Liver (tissue), 9 donors: ENCODE results near the gene PDGFB. TPM values are rescaled to one million over a fixed set of nuclear protein-coding genes. Genes with fewer than 3 reads are reported as not detected.

Experiments used
- DNase-seq: peaks from one replicate; pipeline ENCODE4 v3.0.0-alpha.2; 2017; ENCODE audit warnings: low spot score
- H3K27ac ChIP-seq, 2 donors: one replicate each; pipeline ENCODE4 v1.7.0; 2013; ENCODE audit warnings: inconsistent platforms in 2 of 2, low read length in 2 of 2, control low read depth in 1 of 2, low read depth in 1 of 2, mild to moderate bottlenecking in 1 of 2
- H3K27me3 ChIP-seq, 4 donors: one replicate each; pipeline versions ENCODE4 v1.6.1 to v1.7.0; 2013; ENCODE audit warnings: low read length in 3 of 4, inconsistent platforms in 1 of 4, mild to moderate bottlenecking in 1 of 4, moderate library complexity in 1 of 4; ENCODE audit not compliant: control insufficient read depth in 4 of 4, insufficient read depth in 4 of 4
- H3K36me3 ChIP-seq, 4 donors: one replicate each; pipeline versions ENCODE4 v1.6.1 to v1.7.0; 2013; ENCODE audit warnings: low read length in 3 of 4, mild to moderate bottlenecking in 3 of 4, low read depth in 1 of 4, moderate library complexity in 1 of 4; ENCODE audit not compliant: control insufficient read depth in 4 of 4, insufficient read depth in 3 of 4
- H3K4me1 ChIP-seq, 4 donors: one replicate each; pipeline versions ENCODE4 v1.6.1 to v1.7.0; 2013; ENCODE audit warnings: low read length in 3 of 4, mild to moderate bottlenecking in 3 of 4, moderate library complexity in 1 of 4; ENCODE audit not compliant: control insufficient read depth in 4 of 4, insufficient read depth in 4 of 4
- H3K4me3 ChIP-seq, 3 donors: one replicate each; pipeline versions ENCODE4 v1.6.1 to v1.7.0; 2013; ENCODE audit warnings: low read length in 3 of 3, control low read depth in 1 of 3, low read depth in 1 of 3, mild to moderate bottlenecking in 1 of 3
- H3K9ac ChIP-seq, 2 donors: one replicate each; pipeline ENCODE4 v1.7.0; 2013; ENCODE audit warnings: low read length in 2 of 2, mild to moderate bottlenecking in 2 of 2, moderate library complexity in 2 of 2, control low read depth in 1 of 2, low read depth in 1 of 2
- H3K9me3 ChIP-seq, 4 donors: one replicate each; pipeline versions ENCODE4 v1.6.1 to v1.7.0; 2013; ENCODE audit warnings: low read length in 3 of 4; ENCODE audit not compliant: control insufficient read depth in 4 of 4
- ATF3 ChIP-seq: IDR thresholded peaks from 2 replicates; pipeline ENCODE4 v1.6.1; 2016; ENCODE audit warnings: antibody characterized with exemption
- EGR1 ChIP-seq, 2 donors: IDR thresholded peaks; 2 replicates each; pipeline ENCODE4 v1.6.1; 2016 to 2018; ENCODE audit warnings: antibody characterized with exemption in 2 of 2, low read depth in 2 of 2
- FOXA1 ChIP-seq: IDR thresholded peaks from 2 replicates; pipeline ENCODE4 v1.6.1; 2016; ENCODE audit warnings: antibody characterized with exemption
- FOXA2 ChIP-seq: IDR thresholded peaks from 2 replicates; pipeline ENCODE4 v1.6.1; 2016; ENCODE audit warnings: antibody characterized with exemption
- GABPA ChIP-seq, 2 donors: IDR thresholded peaks in 1 of 2; conservative IDR thresholded peaks in 1 of 2; 2 replicates each; pipeline ENCODE4 v1.6.1; 2016; ENCODE audit warnings: antibody characterized with exemption in 2 of 2, mild to moderate bottlenecking in 1 of 2, moderate library complexity in 1 of 2
- HNF4A ChIP-seq, 2 donors: conservative IDR thresholded peaks; 2 replicates each; pipeline ENCODE4 v1.6.1; 2016; ENCODE audit warnings: antibody characterized with exemption in 2 of 2, mild to moderate bottlenecking in 2 of 2
- HNF4G ChIP-seq: IDR thresholded peaks from 2 replicates; pipeline ENCODE4 v1.6.1; 2016; ENCODE audit warnings: antibody characterized with exemption
- JUND ChIP-seq, 2 donors: IDR thresholded peaks; 2 replicates each; pipeline ENCODE4 v1.6.1; 2016; ENCODE audit warnings: antibody characterized with exemption in 2 of 2
- NR2F2 ChIP-seq: IDR thresholded peaks from 2 replicates; pipeline ENCODE4 v1.6.1; 2016; ENCODE audit warnings: antibody characterized with exemption
- RAD21 ChIP-seq, 2 donors: IDR thresholded peaks; 2 replicates each; pipeline ENCODE4 v1.6.1; 2016; ENCODE audit warnings: antibody characterized with exemption in 2 of 2, mild to moderate bottlenecking in 2 of 2
- REST ChIP-seq: IDR thresholded peaks from 2 replicates; pipeline ENCODE4 v1.6.1; 2016; ENCODE audit warnings: antibody characterized with exemption, mild to moderate bottlenecking
- RXRA ChIP-seq, 2 donors: IDR thresholded peaks; 2 replicates each; pipeline ENCODE4 v1.6.1; 2017 to 2018; ENCODE audit warnings: antibody characterized with exemption in 2 of 2, mild to moderate bottlenecking in 1 of 2
- SP1 ChIP-seq: IDR thresholded peaks from 2 replicates; pipeline ENCODE4 v1.6.1; 2018; ENCODE audit warnings: antibody characterized with exemption, mild to moderate bottlenecking
- TAF1 ChIP-seq: conservative IDR thresholded peaks from 2 replicates; pipeline ENCODE4 v1.6.1; 2016; ENCODE audit warnings: antibody characterized with exemption, mild to moderate bottlenecking
- YY1 ChIP-seq: IDR thresholded peaks from 2 replicates; pipeline ENCODE4 v1.6.1; 2016; ENCODE audit warnings: antibody characterized with exemption, mild to moderate bottlenecking
- ZBTB33 ChIP-seq: IDR thresholded peaks from 2 replicates; pipeline ENCODE4 v1.6.1; 2016; ENCODE audit warnings: antibody characterized with exemption
- WGBS: extraction: QIAGEN DNeasy Blood & Tissue Kit; methylation state at CpG from one replicate; pipeline ENCODE4 v1.1.7; 2013; 5-methylcytosine and 5-hydroxymethylcytosine counted together
- polyA plus RNA-seq, 2 donors: library from polyadenylated mRNA; stranded (reverse) in 1 of 2; unstranded in 1 of 2; fragments of 200-250 nt in 1 of 2; fragments of >200 nt in 1 of 2; fragmentation: Nextera tagmentation in 1 of 2; extraction: Ambion mirVana in 1 of 2; gene quantifications; one replicate each; pipeline versions ENCODE4 v1.2.1 to v1.2.3, GENCODE V29; 2013 to 2015
- total RNA-seq, 2 donors: library from RNA; depleted of rRNA; stranded (reverse); fragments of >200 nt; gene quantifications; one replicate each; pipeline ENCODE4 v1.2.3, GENCODE V29; 2014
- TF ChIP-seq, protein P1 (sequence below): IDR thresholded peaks from 2 replicates; pipeline ENCODE4 v1.6.1; 2016; ENCODE audit warnings: antibody characterized with exemption
- TF ChIP-seq, protein P2 (sequence below): fragments of 150-350 bp; IDR thresholded peaks from 2 replicates; pipeline ENCODE4 v1.5.1; 2017; ENCODE audit warnings: improper control_type of control experiment, low read depth, low read length; ENCODE audit not compliant: missing input control
- donor health status: healthy.
- donor health status: healthy.
- donor health status: healthy.
- donor health status: healthy.
- donor health status: healthy.

Gene PDGFB
- total and polyA plus RNA-seq, 4 donors, result 0.25 to 4.5 (median 1.7) TPM

GRCh38 chr22:39225591-39225990, 19.2 kb downstream of the PDGFB start (continued):
- no peak for TF ChIP-seq ZBTB33
- TF ChIP-seq RAD21 (IDR thresholded peaks at IDR 0.05), result no peak

GRCh38 chr22:39224550-39224949, 20.2 kb downstream of the PDGFB start:
- Histone ChIP-seq H3K4me1 (no peaks in the 10 kb centered on the region), H3K9ac (no peak overlapping the region), H3K27me3 (no peaks in the 10 kb centered on the region), H3K4me3 (no peak overlapping the region), H3K9me3 (no peaks in the 10 kb centered on the region), H3K36me3 (peaks cover 0 to 33% (median 0%) of the 10 kb centered on the region in 4 donors), H3K27ac (no peak overlapping the region)
- 91% methylated on average over 7 of the region's 7 CpGs for WGBS
- TF ChIP-seq ZBTB33 (no peak), HNF4A (conservative IDR thresholded peaks at IDR 0.05) (no peak), REST (no peak), ATF3 (no peak), JUND (IDR thresholded peaks at IDR 0.05) (no peak), TAF1 (no peak), YY1 (no peak), RAD21 (IDR thresholded peaks at IDR 0.05) (no peak), HNF4G (no peak), SP1 (no peak), FOXA1 (no peak), RXRA (IDR thresholded peaks at IDR 0.05) (no peak), EGR1 (IDR thresholded peaks at IDR 0.05; ENCODE audit: low read depth in 2 of 2) (no peak), NR2F2 (no peak), GABPA (IDR thresholded peaks at IDR 0.05 in 1 of 2, conservative IDR thresholded peaks at IDR 0.05 in 1 of 2) (no peak), FOXA2 (no peak)
- TF ChIP-seq, protein P1, sequence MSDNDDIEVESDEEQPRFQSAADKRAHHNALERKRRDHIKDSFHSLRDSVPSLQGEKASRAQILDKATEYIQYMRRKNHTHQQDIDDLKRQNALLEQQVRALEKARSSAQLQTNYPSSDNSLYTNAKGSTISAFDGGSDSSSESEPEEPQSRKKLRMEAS, result no peak
- TF ChIP-seq, protein P2, sequence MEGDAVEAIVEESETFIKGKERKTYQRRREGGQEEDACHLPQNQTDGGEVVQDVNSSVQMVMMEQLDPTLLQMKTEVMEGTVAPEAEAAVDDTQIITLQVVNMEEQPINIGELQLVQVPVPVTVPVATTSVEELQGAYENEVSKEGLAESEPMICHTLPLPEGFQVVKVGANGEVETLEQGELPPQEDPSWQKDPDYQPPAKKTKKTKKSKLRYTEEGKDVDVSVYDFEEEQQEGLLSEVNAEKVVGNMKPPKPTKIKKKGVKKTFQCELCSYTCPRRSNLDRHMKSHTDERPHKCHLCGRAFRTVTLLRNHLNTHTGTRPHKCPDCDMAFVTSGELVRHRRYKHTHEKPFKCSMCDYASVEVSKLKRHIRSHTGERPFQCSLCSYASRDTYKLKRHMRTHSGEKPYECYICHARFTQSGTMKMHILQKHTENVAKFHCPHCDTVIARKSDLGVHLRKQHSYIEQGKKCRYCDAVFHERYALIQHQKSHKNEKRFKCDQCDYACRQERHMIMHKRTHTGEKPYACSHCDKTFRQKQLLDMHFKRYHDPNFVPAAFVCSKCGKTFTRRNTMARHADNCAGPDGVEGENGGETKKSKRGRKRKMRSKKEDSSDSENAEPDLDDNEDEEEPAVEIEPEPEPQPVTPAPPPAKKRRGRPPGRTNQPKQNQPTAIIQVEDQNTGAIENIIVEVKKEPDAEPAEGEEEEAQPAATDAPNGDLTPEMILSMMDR, result no peak
- DNase-seq, result no peak
